HG02678 (cell line): Measurements from ENCODE around the gene CHIT1.
"Not testable (repeated sequence)": the region's sequence is repeated elsewhere in the genome, so short reads cannot be mapped to it uniquely, and the experiment has no call there.

ENCODE experiments used
- ATAC-seq: cut with Tn5 transposase; IDR thresholded peaks from one replicate; pipeline ENCODE4 v1.9.1; 2021; ENCODE audit warnings: mild to moderate bottlenecking, moderate library complexity; ENCODE audit not compliant: unreplicated experiment

CHIT1 gene

DNA sequence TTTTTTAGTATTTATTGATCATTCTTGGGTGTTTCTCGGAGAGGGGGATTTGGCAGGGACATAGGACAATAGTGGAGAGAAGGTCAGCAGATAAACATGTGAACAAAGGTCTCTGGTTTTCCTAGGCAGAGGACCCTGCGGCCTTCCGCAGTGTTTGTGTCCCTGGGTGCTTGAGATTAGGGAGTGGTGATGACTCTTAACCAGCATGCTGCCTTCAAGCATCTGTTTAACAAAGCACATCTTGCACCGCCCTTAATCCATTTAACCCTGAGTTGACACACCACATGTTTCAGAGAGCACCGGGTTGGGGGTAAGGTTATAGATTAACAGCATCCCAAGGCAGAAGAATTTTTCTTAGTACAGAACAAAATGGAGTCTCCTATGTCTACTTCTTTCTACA is 36.7 kb upstream of the CHIT1 start:
- not testable (repeated sequence) for ATAC-seq

DNA sequence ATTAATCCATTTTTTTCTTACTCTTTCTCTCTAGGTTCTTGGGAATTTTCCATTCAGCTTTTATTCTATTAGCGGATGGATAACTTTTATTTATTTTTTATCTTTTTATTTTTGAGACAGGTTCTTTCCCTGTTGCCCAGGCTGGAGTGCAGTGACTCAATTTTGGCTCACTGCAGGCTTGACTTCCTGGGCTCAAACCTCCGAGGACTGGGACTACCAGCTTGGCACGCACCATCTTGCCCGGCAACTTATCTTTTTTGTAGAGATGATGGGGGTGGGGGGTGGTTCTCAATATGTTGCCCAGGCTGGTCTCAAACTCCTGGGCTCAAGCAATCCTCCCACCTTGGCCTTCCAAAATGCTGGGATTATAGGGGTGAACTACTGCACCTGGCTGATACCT is 36.1 kb upstream of the CHIT1 start:
- ATAC-seq, result no peak

DNA sequence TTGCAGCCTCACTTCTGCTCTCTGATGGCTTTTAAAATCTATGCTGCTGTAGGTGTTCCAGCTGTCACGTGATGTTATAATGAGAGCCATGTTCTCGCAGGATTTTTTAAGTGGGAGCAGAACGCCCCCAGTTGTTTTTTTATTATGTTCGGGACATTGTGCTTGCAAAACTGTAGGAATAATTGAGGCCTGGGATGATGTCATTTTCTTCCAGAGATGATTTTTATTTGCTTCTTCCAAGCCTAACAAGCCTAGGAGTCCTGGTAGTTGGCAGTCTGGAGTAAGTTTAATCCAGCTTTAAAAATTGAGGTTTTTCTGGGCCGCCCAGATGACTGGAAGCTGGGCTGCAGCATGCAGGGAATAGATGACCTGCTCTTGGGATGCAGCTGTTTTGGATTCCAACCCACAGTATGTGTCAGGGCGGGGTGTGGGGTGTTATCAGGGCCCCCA is 34.6 kb upstream of the CHIT1 start:
- no peak for ATAC-seq

DNA sequence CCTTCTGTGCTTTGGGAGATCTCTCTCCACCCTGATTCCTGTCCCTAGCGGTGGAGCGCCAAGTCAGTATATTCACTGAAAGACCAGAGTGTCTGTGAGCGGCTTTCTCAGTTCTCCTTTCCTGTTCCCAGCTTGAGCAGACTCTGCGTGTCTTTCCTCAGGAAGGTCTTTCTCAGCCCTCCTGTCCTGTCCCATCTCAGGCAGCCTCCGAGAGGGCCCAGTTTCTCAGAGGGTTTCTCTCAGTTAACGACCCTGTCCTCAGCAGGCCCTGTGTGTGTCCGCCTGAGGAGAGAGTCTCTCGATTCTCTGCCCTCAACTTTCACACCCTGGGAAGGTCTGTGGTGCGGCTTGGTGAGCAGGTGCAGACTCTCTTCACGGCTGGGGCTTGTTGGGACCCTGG is 34.0 kb upstream of the CHIT1 start:
- no peak for ATAC-seq

DNA sequence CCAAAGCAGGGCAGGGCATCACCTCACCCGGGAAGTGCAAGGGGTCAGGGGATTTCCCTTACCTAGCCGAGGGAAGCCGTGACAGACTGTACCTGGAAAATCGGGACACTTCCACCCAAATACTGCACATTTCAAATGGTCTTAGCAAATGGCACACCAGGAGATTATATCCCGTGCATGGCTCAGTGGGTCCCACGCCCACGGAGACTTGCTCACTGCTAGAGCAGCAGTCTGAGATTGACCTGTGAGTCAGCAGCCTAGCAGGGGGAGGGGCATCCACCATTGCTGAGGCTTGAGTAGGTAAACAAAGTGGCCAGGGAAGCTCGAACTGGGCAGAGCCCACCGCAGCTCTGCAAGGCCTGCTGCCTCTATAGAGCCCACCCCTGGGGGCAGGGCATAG is 27.2 kb upstream of the CHIT1 start:
- ATAC-seq, result not testable (repeated sequence)

DNA sequence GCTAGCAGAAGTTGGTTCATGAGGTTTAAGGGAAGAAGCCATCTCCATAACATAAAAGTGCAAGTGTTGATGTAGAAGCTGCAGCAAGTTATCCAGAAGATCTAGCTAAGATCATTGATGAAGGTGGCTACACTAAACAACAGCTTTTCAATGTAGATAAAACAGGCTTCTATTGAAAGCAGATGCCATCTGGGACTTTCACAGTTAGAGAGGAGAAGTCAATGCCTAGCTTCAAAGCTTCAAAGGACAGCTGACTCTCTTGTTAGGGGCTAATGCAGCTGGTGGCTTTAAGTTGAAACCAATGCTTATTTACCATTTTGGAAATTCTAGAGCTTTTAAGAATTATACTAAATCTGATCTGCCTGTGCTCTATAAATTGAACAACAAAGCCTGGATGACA is 25.3 kb upstream of the CHIT1 start:
- not testable (repeated sequence) for ATAC-seq

DNA sequence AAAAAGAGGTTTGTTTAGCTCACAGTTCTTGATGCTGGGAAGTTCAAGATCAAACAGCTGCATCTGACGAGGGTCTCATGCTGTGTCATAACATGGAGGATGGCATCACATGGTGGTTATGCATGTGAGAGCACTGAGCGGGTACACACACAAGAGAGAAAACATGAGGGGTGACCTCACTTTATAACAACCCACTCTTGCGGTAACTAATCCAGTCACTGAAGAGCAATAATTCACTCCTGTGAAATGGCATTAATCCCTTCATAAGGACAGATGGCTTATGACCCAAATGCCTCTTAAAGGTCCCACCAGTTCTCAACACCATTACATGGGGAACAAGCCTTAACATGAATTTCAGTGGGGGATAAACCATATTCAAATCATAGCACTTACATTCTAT is 23.2 kb upstream of the CHIT1 start:
- ATAC-seq, result no peak

DNA sequence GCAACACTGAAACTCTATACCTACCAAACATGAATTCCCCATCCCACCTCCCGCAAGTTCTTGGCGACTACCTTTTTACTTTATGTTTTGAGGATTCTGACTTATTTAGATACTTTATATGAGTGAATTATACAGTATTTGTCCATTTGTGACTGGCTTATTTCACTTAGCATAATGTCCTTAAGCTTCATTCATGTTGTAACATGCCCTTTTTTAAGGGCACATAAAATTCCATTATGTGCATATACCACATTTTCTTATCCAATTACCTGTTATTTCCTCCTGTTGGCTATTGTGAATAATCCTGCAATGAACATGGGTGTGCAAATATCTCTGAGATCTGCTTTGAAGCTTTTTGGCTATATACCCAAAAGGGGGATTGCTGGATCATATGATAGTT is 22.0 kb upstream of the CHIT1 start:
- ATAC-seq, result no peak

DNA sequence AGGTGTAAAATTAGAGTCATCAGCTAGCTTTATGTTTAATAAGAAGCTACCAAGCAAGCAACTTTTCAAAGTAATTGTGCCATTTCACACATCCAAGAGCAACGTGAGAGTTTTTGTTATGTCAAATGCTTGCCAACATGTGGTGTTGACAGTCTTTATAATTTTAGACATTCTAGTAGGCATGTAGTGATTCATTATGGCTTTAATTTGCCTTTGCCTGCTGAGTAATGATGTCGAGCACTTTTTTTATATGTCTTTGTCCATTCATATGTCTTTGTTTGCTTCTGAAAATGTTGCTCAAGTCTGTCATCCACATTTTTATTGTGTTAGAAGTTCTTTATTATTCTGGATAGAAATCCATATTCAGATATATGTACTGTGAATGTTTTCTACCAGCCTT is 21.4 kb upstream of the CHIT1 start:
- ATAC-seq, result no peak

DNA sequence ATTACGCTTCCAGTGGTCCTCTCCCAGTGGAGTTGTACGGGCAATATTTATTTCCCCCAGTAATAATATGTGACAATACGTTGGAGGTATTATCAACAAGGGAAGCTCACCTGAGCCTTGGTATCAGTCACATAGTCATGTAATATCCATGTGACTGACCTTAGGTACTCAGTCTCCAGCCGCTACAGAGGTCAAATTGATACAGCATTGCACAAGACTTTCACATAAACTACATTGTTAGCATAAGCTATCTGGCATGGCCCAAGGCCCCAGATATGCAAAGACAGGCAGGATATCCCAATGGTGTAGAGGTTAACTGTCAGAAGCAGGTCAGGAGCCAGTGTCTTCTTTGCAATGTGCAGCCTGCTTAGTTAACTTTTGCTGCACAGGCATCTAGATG is 15.3 kb upstream of the CHIT1 start:
- no peak for ATAC-seq

DNA sequence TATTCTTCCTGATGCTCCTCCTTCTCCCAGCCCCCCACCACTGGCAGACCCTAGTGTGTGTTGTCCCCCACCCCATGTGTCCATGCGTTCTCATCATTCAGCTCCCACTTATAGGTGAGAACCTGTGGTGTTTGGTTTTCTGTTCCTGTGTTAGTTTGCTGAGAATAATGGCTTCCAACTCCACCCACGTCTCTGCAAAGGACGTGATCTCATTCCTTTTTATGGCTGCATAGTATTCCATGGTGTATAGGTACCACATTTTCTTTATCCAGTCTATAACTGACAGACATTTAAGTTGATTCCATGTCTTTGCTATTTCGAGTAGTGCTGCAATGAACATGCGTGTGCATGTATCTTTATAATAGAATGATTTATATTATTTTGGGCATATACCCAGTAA is 12.2 kb upstream of the CHIT1 start:
- not testable (repeated sequence) for ATAC-seq

DNA sequence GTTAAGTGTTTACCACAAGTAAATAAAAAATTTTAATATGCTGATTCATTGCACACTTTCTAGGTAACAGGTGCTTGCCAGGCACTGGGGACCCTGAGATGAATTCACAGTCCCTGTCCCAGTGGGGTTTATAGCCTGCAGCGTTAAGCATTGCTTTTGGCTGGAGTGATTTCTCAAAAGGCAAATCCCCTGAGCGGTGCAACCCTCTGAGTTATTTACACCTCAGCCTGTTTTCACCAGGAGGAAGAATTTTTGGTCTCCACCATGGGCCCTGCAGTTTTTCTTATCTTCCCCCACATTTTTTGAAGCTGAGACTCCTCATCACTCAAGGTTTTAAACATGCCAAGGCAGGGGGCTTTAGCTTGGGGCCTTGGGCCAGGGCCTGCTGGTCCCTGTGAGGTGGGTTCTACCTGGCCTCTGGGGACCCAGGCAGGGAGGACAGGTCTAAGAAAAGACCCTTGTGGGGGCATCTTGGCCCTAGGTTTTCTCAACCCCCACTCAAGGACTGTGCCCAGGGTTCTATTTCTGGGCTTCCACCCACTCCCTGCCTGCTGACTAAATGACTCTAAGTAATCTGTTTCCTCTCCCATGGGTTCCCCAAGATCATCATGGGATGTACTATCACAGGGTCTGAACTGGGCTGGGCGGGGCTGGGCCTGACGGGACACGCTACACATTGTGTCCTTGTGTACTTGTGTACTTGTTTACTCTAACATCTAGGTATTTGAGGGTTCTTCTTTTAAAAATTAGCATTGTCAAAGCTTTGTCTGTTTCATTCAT is 10.2 kb upstream of the CHIT1 start:
- no peak for ATAC-seq

DNA sequence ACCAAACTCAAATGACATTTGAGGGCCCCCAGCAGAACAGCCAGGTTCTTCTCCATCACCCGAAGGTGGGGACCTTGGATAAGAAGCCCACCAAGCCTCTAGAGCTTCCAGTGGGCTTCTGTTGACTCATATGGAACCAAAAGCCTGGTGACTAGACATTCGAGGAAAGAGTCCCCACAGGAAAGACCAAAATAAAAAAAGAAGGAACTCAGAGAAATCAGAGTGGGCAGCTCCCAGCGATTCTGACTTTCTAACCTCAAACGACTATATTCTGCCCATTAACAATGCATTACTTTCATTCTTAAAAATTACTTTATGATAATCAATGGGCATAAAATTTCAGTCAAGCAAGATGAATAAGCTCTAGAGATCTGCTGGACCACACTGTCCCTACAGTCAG is 9.6 kb upstream of the CHIT1 start:
- ATAC-seq, result no peak

DNA sequence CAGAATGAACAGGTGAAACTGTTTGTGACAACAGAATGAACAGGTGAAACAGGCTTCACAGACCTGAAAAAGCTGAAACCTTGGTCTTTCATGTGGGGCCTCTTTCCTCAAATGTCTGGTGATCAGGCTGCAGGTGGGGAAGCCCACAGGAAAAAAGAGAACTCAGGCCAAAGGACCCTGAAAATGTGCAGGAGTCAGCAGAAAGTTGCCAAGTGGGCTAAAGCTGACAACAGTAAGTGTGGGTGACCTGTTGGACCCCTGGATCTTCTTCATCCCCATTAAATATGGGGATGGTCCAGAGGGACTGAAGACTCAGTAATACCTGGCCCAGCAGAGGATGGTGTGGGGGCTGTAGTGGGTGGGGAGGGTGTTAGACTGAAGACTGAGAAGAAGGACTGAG is 9.1 kb upstream of the CHIT1 start:
- ATAC-seq, result no peak

DNA sequence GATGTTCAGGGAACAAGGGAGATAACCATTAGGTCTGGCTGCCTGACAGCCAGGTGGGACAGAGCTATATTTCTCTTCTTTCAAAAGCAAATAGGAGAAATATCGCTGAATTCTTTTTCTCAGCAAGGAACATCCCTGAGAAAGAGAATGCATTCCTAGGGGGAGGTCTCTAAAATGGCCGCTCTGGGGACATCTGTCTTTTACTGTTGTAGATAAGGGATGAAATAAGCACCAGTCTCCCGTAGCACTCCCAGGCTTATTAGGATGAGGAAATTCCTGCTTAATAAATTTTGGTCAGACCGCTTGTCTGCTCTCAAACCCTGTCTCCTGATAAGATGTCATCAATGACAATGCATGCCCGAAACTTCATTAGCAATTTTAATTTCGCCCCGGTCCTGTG is 5.4 kb upstream of the CHIT1 start:
- not testable (repeated sequence) for ATAC-seq

DNA sequence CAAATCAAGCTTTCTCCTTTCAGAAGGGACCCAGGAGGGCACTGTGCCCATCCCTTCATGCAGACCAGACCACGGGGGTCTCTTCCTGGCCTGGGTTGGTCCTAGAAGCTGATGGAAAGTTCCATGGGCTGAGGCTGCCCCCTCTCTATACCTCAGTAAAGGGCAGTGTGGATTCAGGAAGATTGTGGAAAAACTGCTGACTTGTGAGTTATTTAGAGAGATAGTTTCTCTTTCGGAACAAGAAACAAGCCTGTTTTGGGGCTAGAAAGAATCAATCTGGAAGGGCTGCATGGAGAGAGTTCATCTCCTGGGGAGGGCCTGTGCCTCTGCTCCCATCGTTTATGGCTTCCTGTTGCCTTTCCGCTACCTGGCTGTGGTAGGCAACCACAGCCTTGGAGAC is 803 bp downstream of the CHIT1 start:
- ATAC-seq, result no peak

DNA sequence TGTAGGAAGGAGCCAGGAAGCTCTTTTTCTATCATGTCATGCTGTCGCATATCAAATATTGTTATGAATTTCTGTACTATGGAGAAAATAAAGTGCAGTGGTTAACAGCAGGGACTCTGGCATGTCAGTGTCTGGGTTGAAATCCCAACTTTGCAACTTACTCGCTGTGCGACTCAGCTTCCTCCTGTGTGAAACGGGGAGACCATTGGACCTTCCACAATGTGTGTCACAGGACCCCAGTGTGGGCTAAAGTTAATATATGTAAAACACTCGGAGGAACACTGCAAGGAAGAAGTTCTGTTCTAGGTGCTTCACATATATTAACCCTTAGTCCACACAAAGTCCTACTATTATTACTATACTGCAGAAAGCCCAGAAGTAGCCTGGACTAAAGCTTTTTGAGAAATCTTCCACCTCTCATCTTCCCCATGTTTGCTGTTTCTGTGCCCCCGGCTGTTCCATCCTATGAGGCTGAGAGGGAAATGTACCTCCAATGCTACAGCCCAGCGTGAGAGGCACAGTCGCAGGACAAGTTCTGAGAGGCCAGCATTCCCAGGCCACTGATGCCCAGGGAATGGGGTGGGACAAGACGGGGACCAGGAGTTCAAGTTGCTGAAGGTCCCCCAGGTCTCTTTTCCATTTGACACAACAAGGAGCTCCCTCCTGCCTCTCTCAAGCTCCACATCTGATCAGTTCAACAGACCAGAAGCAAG is 1.9 kb downstream of the CHIT1 start:
- no peak for ATAC-seq

DNA sequence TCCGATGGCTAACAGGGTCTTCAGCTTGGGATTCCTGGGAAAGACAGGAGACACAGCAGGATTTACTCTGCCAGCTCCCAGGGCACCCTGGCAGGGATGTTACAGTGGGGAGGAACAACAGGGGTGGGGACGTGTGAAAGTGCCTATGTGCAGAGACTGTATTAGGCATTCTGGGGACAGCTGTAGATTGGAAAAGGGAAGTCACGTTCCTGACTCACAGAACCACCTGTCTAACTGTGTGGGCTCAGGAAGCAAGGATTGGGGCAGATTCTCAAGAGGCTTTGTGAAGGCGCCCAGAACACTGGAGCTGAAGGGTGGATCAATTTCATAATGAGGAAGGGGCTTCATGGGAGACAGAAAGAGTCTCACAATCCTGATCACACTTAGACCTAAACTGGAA is 4.4 kb downstream of the CHIT1 start:
- ATAC-seq, result no peak

DNA sequence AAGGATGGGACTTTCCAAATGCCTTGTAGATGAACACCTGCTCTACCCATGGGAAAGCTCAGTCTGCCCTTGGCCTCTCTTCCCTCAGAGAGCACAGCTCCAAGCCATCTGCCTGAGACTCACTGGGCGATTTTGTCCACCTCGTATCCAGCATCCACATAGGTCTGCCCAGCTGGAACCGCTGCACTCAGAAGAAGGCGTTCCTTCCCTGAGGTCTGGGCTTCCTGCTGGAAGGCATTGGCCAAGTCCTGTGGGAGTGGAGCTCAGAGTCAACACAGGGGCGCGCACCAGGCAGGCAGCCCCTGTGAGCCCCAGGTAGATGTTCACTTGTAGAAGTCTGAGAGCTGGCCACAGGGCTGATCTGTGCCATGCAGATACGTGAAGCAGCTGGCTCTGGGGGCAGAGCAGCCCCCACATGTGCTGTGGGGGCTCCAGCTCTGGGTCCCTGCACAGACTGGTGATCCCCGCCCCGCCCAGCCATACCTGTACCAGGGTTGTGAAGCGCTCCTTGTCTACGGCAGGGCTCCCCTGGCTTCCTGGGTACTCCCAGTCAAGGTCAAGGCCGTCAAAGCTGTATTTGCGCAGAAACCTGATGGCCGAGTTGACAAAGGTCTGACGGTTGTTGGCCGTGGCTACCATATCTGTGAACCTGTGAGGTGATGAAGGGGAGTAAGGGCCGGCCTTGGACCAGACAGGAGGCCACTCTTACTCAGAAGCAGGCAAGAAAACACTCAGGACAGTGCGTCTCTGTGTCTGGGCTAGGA is 6.3 kb downstream of the CHIT1 start:
- no peak for ATAC-seq

DNA sequence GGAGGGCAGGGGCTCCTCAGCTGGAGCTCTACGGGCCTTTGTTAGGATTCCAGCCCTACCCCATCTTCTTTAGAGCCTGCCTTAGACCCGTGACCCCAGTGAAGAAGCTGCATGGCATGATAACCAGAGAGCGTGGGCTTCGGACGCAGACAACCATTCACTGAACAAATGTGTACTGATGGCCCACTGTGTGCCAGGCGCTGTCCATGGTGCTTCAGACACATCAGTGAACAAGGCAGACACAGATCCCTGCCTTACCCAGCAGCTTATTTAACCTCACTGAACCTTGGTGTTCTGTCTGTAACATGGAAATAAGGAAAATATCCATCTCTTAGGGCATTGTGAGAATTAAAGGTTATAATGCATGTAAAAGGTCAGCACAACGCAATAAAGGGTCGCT is 9.5 kb downstream of the CHIT1 start:
- no peak for ATAC-seq

DNA sequence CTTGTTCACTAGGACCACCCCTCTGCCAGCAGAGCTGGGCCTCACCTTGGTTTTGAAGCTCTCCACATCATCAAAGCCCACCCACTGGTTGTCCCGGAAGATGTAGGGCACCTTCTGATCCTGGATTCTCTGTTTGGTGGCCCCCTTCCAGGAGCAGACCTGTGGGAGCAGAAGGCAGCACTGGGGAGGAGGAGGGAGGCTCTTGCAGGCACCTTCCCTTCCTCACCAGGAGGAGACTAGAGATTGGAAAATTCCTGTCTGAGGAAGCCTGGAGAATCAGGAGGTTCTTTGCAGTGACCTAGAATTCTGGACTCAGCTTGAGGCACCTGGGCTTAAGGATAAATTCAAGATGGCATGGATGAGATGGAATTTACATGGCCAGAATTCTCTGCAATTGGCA is 10.3 kb downstream of the CHIT1 start:
- no peak for ATAC-seq

DNA sequence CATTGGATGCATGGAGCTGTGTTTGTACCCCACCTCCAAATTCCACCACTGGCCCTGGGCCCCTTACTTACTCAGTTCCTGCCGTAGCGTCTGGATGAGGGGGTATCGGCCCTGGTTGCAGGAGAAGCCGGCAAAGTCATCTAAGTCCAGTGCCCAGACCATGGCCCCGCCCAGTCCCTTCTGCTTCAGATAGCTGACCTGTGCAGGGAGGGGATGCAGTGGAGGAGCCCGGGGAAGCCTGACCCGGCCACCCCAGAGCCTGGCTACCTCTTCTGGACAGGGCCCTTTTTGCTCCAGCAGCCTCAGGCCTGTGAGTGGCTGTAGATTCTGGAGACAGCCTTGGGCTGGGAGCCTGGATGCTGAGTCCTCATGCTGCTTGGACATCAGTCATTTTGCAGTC is 11.8 kb downstream of the CHIT1 start:
- ATAC-seq, result no peak
